DOHH2 (cell line): Measurements from ENCODE around the gene CALN1.

Experiments used
- H3F3A ChIP-seq: fragments of 200-600 bp; sonication (generic), shearing (Covaris generic); 2 replicates; pipeline ENCODE4 v1.6.0; 2016; ENCODE audit warnings: antibody characterized with exemption, mild to moderate bottlenecking; ENCODE audit not compliant: control insufficient read depth, insufficient read depth
- H3K27ac ChIP-seq: fragments of 200-600 bp; sonication (generic); 2 replicates; pipeline ENCODE4 v1.5.1; 2014; ENCODE audit warnings: low read depth, mild to moderate bottlenecking, low read length, moderate library complexity
- H3K27me3 ChIP-seq: fragments of 200-600 bp; sonication (generic); 2 replicates; pipeline ENCODE4 v1.6.1; 2014; ENCODE audit warnings: mild to moderate bottlenecking, low read length, mixed read lengths; ENCODE audit not compliant: control insufficient read depth
- H3K36me3 ChIP-seq: fragments of 200-600 bp; sonication (generic); 2 replicates; pipeline ENCODE4 v1.6.1; 2014; ENCODE audit warnings: mild to moderate bottlenecking, low read length, moderate library complexity, mixed read lengths; ENCODE audit not compliant: control insufficient read depth
- H3K4me1 ChIP-seq: fragments of 200-600 bp; sonication (generic); 2 replicates; pipeline ENCODE4 v1.6.1; 2014; ENCODE audit warnings: mild to moderate bottlenecking, low read length, mixed read lengths; ENCODE audit not compliant: control insufficient read depth
- H3K4me2 ChIP-seq: fragments of 200-600 bp; sonication (generic); 2 replicates; pipeline ENCODE4 v1.6.0; 2014; ENCODE audit warnings: mild to moderate bottlenecking, low read length, moderate library complexity
- H3K4me3 ChIP-seq: fragments of 200-600 bp; sonication (generic); 2 replicates; pipeline ENCODE4 v1.5.1; 2014; ENCODE audit warnings: mild to moderate bottlenecking, low read length, mixed read lengths
- H3K79me2 ChIP-seq: fragments of 200-600 bp; sonication (generic); 2 replicates; pipeline ENCODE4 v1.6.1; 2014; ENCODE audit warnings: mild to moderate bottlenecking, low read length, mixed read lengths; ENCODE audit not compliant: control insufficient read depth
- H3K9me2 ChIP-seq: fragments of 200-600 bp; sonication (generic); replicated peaks from 2 replicates; pipeline ENCODE4 v1.6.1; 2014; ENCODE audit warnings: mild to moderate bottlenecking, low read length, mixed read lengths; ENCODE audit not compliant: control insufficient read depth
- H3K9me3 ChIP-seq: fragments of 200-600 bp; sonication (generic); 2 replicates; pipeline ENCODE4 v1.6.1; 2014; ENCODE audit warnings: antibody characterized with exemption, low read length, mixed read lengths; ENCODE audit not compliant: control insufficient read depth, insufficient read depth
- H4K20me1 ChIP-seq: fragments of 200-600 bp; sonication (generic); 2 replicates; pipeline ENCODE4 v1.6.0; 2014; ENCODE audit warnings: low read depth, mild to moderate bottlenecking, antibody characterized with exemption, low read length, moderate library complexity; ENCODE audit not compliant: control insufficient read depth, insufficient read depth
- CTCF ChIP-seq: fragments of 200-600 bp; sonication (generic); IDR thresholded peaks from one replicate; pipeline ENCODE4 v1.5.1; 2014; ENCODE audit warnings: antibody characterized with exemption, mild to moderate bottlenecking, low read depth, low read length; ENCODE audit not compliant: poor library complexity, severe bottlenecking
- EZH2phosphoT487 ChIP-seq: fragments of 200-600 bp; sonication (generic); IDR thresholded peaks from 2 replicates; pipeline ENCODE4 v1.6.1; 2017; ENCODE audit warnings: borderline replicate concordance, mild to moderate bottlenecking, antibody characterized with exemption, low read length, moderate library complexity, mixed read lengths

The CALN1 gene

GRCh38 chr7:72019436-72019835 lies 392.7 kb downstream of the CALN1 start:
- no peaks in the 10 kb centered on the region for H3K9me3 ChIP-seq
- H3K4me2 ChIP-seq: no peak overlapping the region
- TF ChIP-seq CTCF: no peak
- no peak for TF ChIP-seq EZH2phosphoT487
- no peaks in the 10 kb centered on the region for H3K9me2 ChIP-seq
- no peaks in the 10 kb centered on the region for H3K36me3 ChIP-seq
- no peaks in the 10 kb centered on the region for H3K4me1 ChIP-seq
- H3F3A ChIP-seq: no peaks in the 10 kb centered on the region
- no peaks in the 10 kb centered on the region for H3K79me2 ChIP-seq
- H4K20me1 ChIP-seq: no peaks in the 10 kb centered on the region
- H3K4me3 ChIP-seq: no peak overlapping the region
- no peak overlapping the region for H3K27ac ChIP-seq
- no peaks in the 10 kb centered on the region for H3K27me3 ChIP-seq

GRCh38 chr7:72017756-72018155 lies 394.4 kb downstream of the CALN1 start:
- no peaks in the 10 kb centered on the region for H3K79me2 ChIP-seq
- H3K4me2 ChIP-seq: no peak overlapping the region
- no peaks in the 10 kb centered on the region for H3K9me2 ChIP-seq
- H3K36me3 ChIP-seq: no peaks in the 10 kb centered on the region
- H3K27me3 ChIP-seq: no peaks in the 10 kb centered on the region
- no peak overlapping the region for H3K4me3 ChIP-seq
- H4K20me1 ChIP-seq: no peaks in the 10 kb centered on the region
- H3K27ac ChIP-seq: no peak overlapping the region
- no peaks in the 10 kb centered on the region for H3K9me3 ChIP-seq
- TF ChIP-seq CTCF: no peak
- TF ChIP-seq EZH2phosphoT487: no peak
- no peaks in the 10 kb centered on the region for H3K4me1 ChIP-seq
- no peaks in the 10 kb centered on the region for H3F3A ChIP-seq

- no peaks in the 10 kb centered on the region for H3K9me3 ChIP-seq
- no peaks in the 10 kb centered on the region for H3F3A ChIP-seq
- no peak overlapping the region for H3K4me3 ChIP-seq
- no peaks in the 10 kb centered on the region for H3K4me1 ChIP-seq
- no peaks in the 10 kb centered on the region for H4K20me1 ChIP-seq
- H3K27me3 ChIP-seq: no peaks in the 10 kb centered on the region
- H3K27ac ChIP-seq: no peak overlapping the region
- H3K9me2 ChIP-seq: no peaks in the 10 kb centered on the region
- H3K36me3 ChIP-seq: no peaks in the 10 kb centered on the region
- H3K79me2 ChIP-seq: no peaks in the 10 kb centered on the region
- H3K4me2 ChIP-seq: no peak overlapping the region
- TF ChIP-seq CTCF (no peak), EZH2phosphoT487 (no peak)
These were observed 395.6 kb downstream of the CALN1 start for GRCh38 chr7:72016574-72016973.

GRCh38 chr7:72015136-72015535 lies 397.0 kb downstream of the CALN1 start:
- no peaks in the 10 kb centered on the region for H4K20me1 ChIP-seq
- H3K4me3 ChIP-seq: no peak overlapping the region
- TF ChIP-seq CTCF: no peak
- no peak for TF ChIP-seq EZH2phosphoT487
- no peaks in the 10 kb centered on the region for H3K4me1 ChIP-seq
- no peaks in the 10 kb centered on the region for H3K27me3 ChIP-seq
- no peak overlapping the region for H3K4me2 ChIP-seq
- H3K9me2 ChIP-seq: no peaks in the 10 kb centered on the region
- no peaks in the 10 kb centered on the region for H3K36me3 ChIP-seq
- H3K27ac ChIP-seq: no peak overlapping the region
- no peaks in the 10 kb centered on the region for H3K79me2 ChIP-seq
- H3K9me3 ChIP-seq: no peaks in the 10 kb centered on the region
- no peaks in the 10 kb centered on the region for H3F3A ChIP-seq
